Vagina (tissue), 2 donors: ENCODE measurements around the gene UPK3BL1.
"Not testable (repeated sequence)": the region's sequence is repeated elsewhere in the genome, so short reads cannot be mapped to it uniquely, and the experiment has no call there.

Experiments used
- CTCF ChIP-seq, 3 experiments: fragments of 450-650 bp in 2 of 3; fragments of 200-600 bp in 1 of 3; sonication (generic) in 1 of 3; IDR thresholded peaks; one replicate each; pipeline ENCODE4 v1.5.1; 2017 to 2019; ENCODE audit warnings: antibody characterized with exemption in 3 of 3, mild to moderate bottlenecking in 2 of 3, moderate library complexity in 2 of 3
- POLR2A ChIP-seq, 2 donors: fragments of 450-650 bp; IDR thresholded peaks; one replicate each; pipeline ENCODE4 v1.6.1; 2017; ENCODE audit warnings: antibody characterized with exemption in 2 of 2, mild to moderate bottlenecking in 2 of 2, moderate library complexity in 2 of 2

GRCh38 chr7:102606848-102607247 is 35.7 kb downstream of the UPK3BL1 start:
- not testable (repeated sequence) for TF ChIP-seq CTCF, POLR2A (IDR thresholded peaks at IDR 0.05)
